HepG2 (cell line): ENCODE data around the gene PPP2R5B. TPM values are rescaled to one million over a fixed set of nuclear protein-coding genes. Genes with fewer than 3 reads are reported as not detected.

Experiments used
- BCL3 ChIP-seq: sonication (generic); formaldehyde crosslinking; IDR thresholded peaks from 2 replicates; pipeline ENCODE4 v1.5.1; 2020; ENCODE audit warnings: mild to moderate bottlenecking, missing genetic modification reagents, moderate library complexity
- GMEB2 ChIP-seq: IDR thresholded peaks from 2 replicates; pipeline ENCODE4 v1.6.1; 2016; ENCODE audit warnings: missing biosample characterization, missing genetic modification reagents, low read depth
- HNF1B ChIP-seq: sonication (generic); formaldehyde crosslinking; IDR thresholded peaks from 2 replicates; pipeline ENCODE4 v1.5.1; 2020; ENCODE audit warnings: mild to moderate bottlenecking, moderate library complexity, missing genetic modification reagents
- KDM2A ChIP-seq: sonication (generic); formaldehyde crosslinking; IDR thresholded peaks from 2 replicates; pipeline ENCODE4 v1.4.0; 2020; ENCODE audit warnings: low read depth, missing genetic modification reagents, borderline replicate concordance
- KLF12 ChIP-seq: sonication (generic); formaldehyde crosslinking; IDR thresholded peaks from 2 replicates; pipeline ENCODE4 v1.4.0; 2020; ENCODE audit warnings: missing genetic modification reagents, borderline replicate concordance
- KLF16 ChIP-seq, 2 experiments: sonication (generic) in 1 of 2; formaldehyde crosslinking in 1 of 2; IDR thresholded peaks; 2 replicates each; pipeline versions ENCODE4 v1.6.1 to v1.8.0; 2016 to 2023; ENCODE audit warnings: missing genetic modification reagents in 2 of 2, missing compliant biosample characterization in 1 of 2
- NCOA1 ChIP-seq: sonication (generic); formaldehyde crosslinking; IDR thresholded peaks from 2 replicates; pipeline ENCODE4 v1.9.0; 2021; ENCODE audit warnings: missing genetic modification reagents
- RCOR2 ChIP-seq: IDR thresholded peaks from 2 replicates; pipeline ENCODE4 v1.6.1; 2016; ENCODE audit warnings: missing biosample characterization, missing genetic modification reagents
- THAP8 ChIP-seq: sonication (generic); formaldehyde crosslinking; IDR thresholded peaks from 2 replicates; pipeline ENCODE4 v1.5.1; 2020; ENCODE audit warnings: missing genetic modification reagents, mild to moderate bottlenecking, borderline replicate concordance
- THRA ChIP-seq: sonication (generic); formaldehyde crosslinking; IDR thresholded peaks from 2 replicates; pipeline ENCODE4 v1.4.0; 2020; ENCODE audit warnings: missing genetic modification reagents, borderline replicate concordance
- ZHX1 ChIP-seq: sonication (generic); formaldehyde crosslinking; IDR thresholded peaks from 2 replicates; pipeline ENCODE4 v1.8.1; 2022; ENCODE audit warnings: low read depth, mild to moderate bottlenecking, missing genetic modification reagents
- ZNF143 ChIP-seq: sonication (generic); formaldehyde crosslinking; IDR thresholded peaks from 2 replicates; pipeline ENCODE4 v1.4.0; 2020; ENCODE audit warnings: missing genetic modification reagents
- ZNF354B ChIP-seq: sonication (generic); formaldehyde crosslinking; IDR thresholded peaks from 2 replicates; pipeline ENCODE4 v1.8.0; 2022; ENCODE audit warnings: mild to moderate bottlenecking, missing genetic modification reagents
- ZNF543 ChIP-seq: sonication (generic); formaldehyde crosslinking; IDR thresholded peaks from 2 replicates; pipeline ENCODE4 v1.4.0; 2020; ENCODE audit warnings: mild to moderate bottlenecking, missing genetic modification reagents
- polyA plus RNA-seq, 8 experiments: library from polyadenylated mRNA; depleted of rRNA in 3 of 8; stranded (reverse) in 7 of 8; unstranded in 1 of 8; fragments of >200 nt; fragmentation: Illumina TruSeq in 4 of 8; extraction: Trizol in 4 of 8; gene quantifications; 2 replicates each; pipeline versions ENCODE4 v1.2.1 to v1.2.3, GENCODE V29; 2011 to 2016; ENCODE audit warnings: low read depth in 4 of 8, missing spikeins in 1 of 8, mixed read lengths in 1 of 8; ENCODE audit not compliant: insufficient read depth in 1 of 8
- total RNA-seq, 5 experiments: library from RNA; depleted of rRNA; stranded (reverse); fragments of >200 nt; fragmentation: Illumina TruSeq; extraction: Trizol; gene quantifications; 2 replicates each; pipeline ENCODE4 v1.2.3, GENCODE V29; 2016; ENCODE audit warnings: low read depth in 1 of 5

Gene PPP2R5B
- total and polyA plus RNA-seq, 2 of the 13 experiments (the other 11 are each of a cell fraction or from before 2014, with no cell fraction given), result 2.3 to 8.3 TPM

- TF ChIP-seq ZHX1 (peak; percentile 13; the same call in 1 of the 2 replicates), NCOA1 (CRISPR knock-in tag) (no peak), KLF16 (CRISPR knock-in tag; IDR thresholded peaks at IDR 0.05) (no peak), ZNF543 (CRISPR knock-in tag) (peak; percentile 82; the same call in 1 of the 2 replicates), ZNF354B (CRISPR knock-in tag) (no peak), HNF1B (CRISPR knock-in tag) (no peak), KLF12 (CRISPR knock-in tag) (no peak), KDM2A (CRISPR knock-in tag) (no peak), THRA (CRISPR knock-in tag) (no peak), BCL3 (CRISPR knock-in tag) (no peak), ZNF143 (peak; percentile 19; the same call in 1 of the 2 replicates), THAP8 (no peak), RCOR2 (no peak), GMEB2 (CRISPR knock-in tag) (no peak)
Measured at GRCh38 chr11:64888729-64889511, 35.6 kb upstream of the PPP2R5B start (continued).
